ENCODE data around the gene PSIP1.
A peak's percentile ranks its signal among the peaks of the same experiment; 100 is the strongest.
"Not testable (repeated sequence)": the region's sequence is repeated elsewhere in the genome, so short reads cannot be mapped to it uniquely, and the experiment has no call there.

Gene PSIP1

GRCh38 chr9:15430920-15431844 lies 79.6 kb downstream of the PSIP1 start:
- Mint-ChIP-seq H3K36me3 (ENCODE audit: low read depth) (peaks cover 79% of the 10 kb centered on the region), H3K4me3 (no peak overlapping the region), H3K27me3 (no peaks in the 10 kb centered on the region), H3K4me1 (ENCODE audit: low read depth) (peaks cover 49% of the 10 kb centered on the region), H3K9me3 (no peaks in the 10 kb centered on the region), H3K27ac (peak overlapping the region; percentile 63)
- DNase-seq = no peak

DNA sequence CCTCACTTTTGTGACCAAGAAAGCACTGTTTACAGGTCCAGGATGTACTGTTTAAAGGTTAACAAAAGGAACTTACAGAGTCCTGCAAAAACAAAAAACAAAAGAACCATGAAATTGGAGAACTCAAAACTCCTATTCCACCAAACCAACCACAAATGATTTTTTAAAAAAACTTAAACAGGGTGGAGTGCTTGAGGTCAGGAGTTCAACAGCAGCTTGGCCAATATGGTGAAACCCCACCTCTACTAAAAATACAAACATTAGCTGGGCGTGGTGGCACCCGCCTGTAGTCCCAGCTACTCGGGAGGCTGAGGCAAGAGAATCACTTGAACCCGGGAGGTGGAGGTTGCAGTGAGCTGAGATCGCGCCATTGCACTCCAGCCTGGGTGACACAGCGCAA lies 83.1 kb downstream of the PSIP1 start:
- not testable (repeated sequence) for DNase-seq, H3K9me3 Mint-ChIP-seq, H3K27ac Mint-ChIP-seq, H3K27me3 Mint-ChIP-seq, H3K4me3 Mint-ChIP-seq
- Mint-ChIP-seq H3K36me3 (ENCODE audit: low read depth) (peaks cover 77% of the 10 kb centered on the region), H3K4me1 (ENCODE audit: low read depth) (peaks cover 60% of the 10 kb centered on the region)

- Mint-ChIP-seq H3K27ac (no peak overlapping the region), H3K4me3 (no peak overlapping the region), H3K9me3 (no peaks in the 10 kb centered on the region), H3K27me3 (no peaks in the 10 kb centered on the region), H3K36me3 (ENCODE audit: low read depth) (peaks cover 70% of the 10 kb centered on the region), H3K4me1 (ENCODE audit: low read depth) (peaks cover 62% of the 10 kb centered on the region)
- no peak for DNase-seq
These were observed 84.8 kb downstream of the PSIP1 start for GRCh38 chr9:15426019-15426418.

GRCh38 chr9:15423231-15423985 lies 87.4 kb downstream of the PSIP1 start:
- H3K4me3 Mint-ChIP-seq = peak overlapping the region; percentile 94
- peak overlapping the region; percentile 93 for H3K27ac Mint-ChIP-seq
- no peaks in the 10 kb centered on the region for H3K27me3 Mint-ChIP-seq
- peaks cover 44% of the 10 kb centered on the region for H3K36me3 Mint-ChIP-seq (ENCODE audit: low read depth)
- no peak for DNase-seq
- H3K4me1 Mint-ChIP-seq (ENCODE audit: low read depth) = peaks cover 41% of the 10 kb centered on the region
- no peaks in the 10 kb centered on the region for H3K9me3 Mint-ChIP-seq

- H3K4me1 Mint-ChIP-seq (ENCODE audit: low read depth) = peaks cover 38% of the 10 kb centered on the region
- H3K36me3 Mint-ChIP-seq (ENCODE audit: low read depth) = peaks cover 38% of the 10 kb centered on the region
- H3K9me3 Mint-ChIP-seq = no peaks in the 10 kb centered on the region
- DNase-seq = peak; percentile 96
- H3K4me3 Mint-ChIP-seq = peak within 1 kb of the TSS; percentile 94
- no peaks in the 10 kb centered on the region for H3K27me3 Mint-ChIP-seq
- H3K27ac Mint-ChIP-seq = peak within 1 kb of the TSS; percentile 93
These were observed 88.2 kb downstream of the PSIP1 start, which contains the start of gene SNAPC3 for GRCh38 chr9:15422372-15423230. Gene SNAPC3 (plus strand): TSS chr9:15422876. CDS start chr9:15422880, 4 bp downstream.

DNA sequence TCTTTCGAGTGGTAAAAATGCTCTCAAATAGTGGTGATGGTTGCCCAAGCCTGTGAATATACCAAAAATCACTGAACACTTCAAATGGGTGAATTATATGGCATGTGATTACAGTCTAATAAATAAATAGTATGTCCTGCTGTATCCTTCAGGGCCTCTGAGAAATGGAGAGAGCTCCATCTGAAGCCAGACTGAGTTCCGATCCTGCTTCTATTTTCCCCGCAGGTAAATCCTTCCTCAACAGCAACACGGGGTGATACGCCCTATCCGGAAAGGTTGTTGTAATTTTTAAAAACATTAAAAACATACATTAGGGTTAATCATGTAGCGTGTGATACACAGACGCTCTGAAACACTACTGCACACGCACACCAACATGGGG lies 88.8 kb downstream of the PSIP1 start:
- H3K27ac Mint-ChIP-seq = peak overlapping the region; percentile 93
- no peaks in the 10 kb centered on the region for H3K9me3 Mint-ChIP-seq
- peaks cover 36% of the 10 kb centered on the region for H3K4me1 Mint-ChIP-seq (ENCODE audit: low read depth)
- peaks cover 35% of the 10 kb centered on the region for H3K36me3 Mint-ChIP-seq (ENCODE audit: low read depth)
- H3K4me3 Mint-ChIP-seq = peak overlapping the region; percentile 94
- no peak for DNase-seq
- H3K27me3 Mint-ChIP-seq = no peaks in the 10 kb centered on the region

DNA sequence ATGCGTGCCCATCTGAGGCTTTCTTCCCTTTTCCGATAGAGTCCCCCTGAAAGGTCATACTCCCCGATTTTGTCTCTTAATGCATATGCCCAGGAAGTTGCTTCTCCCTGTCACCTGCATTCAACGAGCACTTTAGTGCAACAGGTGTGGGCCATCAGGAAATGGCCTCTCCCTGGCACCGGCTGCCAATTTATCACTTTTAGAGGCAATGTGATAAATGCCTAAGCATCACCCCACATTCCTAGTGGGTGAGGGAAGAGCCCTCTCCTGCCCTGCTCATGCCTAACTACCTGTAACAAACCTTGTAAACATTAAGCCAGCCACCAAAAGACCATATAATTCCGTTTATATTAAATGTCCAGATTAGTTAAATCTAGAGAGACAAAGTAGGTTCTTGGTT lies 89.2 kb downstream of the PSIP1 start:
- Mint-ChIP-seq H3K4me1 (ENCODE audit: low read depth) (peaks cover 33% of the 10 kb centered on the region), H3K4me3 (peak overlapping the region; percentile 94), H3K9me3 (no peaks in the 10 kb centered on the region), H3K36me3 (ENCODE audit: low read depth) (peaks cover 33% of the 10 kb centered on the region), H3K27ac (peak overlapping the region; percentile 93), H3K27me3 (no peaks in the 10 kb centered on the region)
- DNase-seq = no peak

DNA sequence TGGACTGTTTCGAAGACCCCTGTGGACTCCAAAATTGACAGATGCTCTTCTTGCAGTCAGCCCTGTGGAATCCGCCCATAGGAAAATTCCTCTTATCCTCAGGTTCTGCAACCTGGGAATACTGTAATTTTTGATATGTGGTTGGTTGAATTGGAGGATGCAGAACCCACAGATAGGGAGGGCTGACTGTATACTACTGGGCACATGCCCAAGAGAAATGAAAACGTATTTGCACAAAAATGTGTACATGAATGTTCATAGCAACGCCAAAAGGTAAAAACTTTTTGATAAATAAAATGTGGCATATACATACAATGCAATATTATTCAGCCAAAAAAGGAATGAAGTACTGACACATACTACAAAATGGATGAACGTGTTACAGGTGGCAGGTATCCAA lies 90.0 kb downstream of the PSIP1 start:
- Mint-ChIP-seq H3K9me3 (no peaks in the 10 kb centered on the region), H3K4me3 (no peak overlapping the region), H3K27ac (no peak overlapping the region), H3K4me1 (ENCODE audit: low read depth) (peaks cover 27% of the 10 kb centered on the region), H3K36me3 (ENCODE audit: low read depth) (peaks cover 26% of the 10 kb centered on the region), H3K27me3 (no peaks in the 10 kb centered on the region)
- DNase-seq = no peak

DNA sequence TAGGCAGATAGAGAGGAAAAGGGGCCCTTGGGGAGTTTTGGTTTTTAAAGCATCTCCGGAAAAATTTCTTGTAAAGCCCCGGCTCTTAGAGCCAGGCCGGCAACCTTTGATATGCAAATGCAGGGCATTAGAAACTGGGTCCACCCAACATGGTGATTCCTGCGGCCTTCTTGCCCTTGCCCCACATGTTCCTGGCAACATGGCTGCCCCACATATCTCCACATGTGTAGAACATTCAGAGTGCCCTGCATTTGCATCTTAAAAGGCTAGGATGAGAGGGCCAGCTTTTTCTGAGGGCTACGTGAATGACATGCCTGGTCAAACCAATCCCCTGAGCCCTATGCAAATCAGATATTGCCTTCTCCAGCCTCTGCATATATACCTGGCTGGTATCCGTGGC lies 93.1 kb downstream of the PSIP1 start:
- Mint-ChIP-seq H3K36me3 (ENCODE audit: low read depth) (no peaks in the 10 kb centered on the region), H3K27me3 (no peaks in the 10 kb centered on the region), H3K9me3 (no peaks in the 10 kb centered on the region), H3K4me1 (ENCODE audit: low read depth) (peaks cover 8% of the 10 kb centered on the region), H3K27ac (no peak overlapping the region), H3K4me3 (no peak overlapping the region)
- DNase-seq = no peak

DNA sequence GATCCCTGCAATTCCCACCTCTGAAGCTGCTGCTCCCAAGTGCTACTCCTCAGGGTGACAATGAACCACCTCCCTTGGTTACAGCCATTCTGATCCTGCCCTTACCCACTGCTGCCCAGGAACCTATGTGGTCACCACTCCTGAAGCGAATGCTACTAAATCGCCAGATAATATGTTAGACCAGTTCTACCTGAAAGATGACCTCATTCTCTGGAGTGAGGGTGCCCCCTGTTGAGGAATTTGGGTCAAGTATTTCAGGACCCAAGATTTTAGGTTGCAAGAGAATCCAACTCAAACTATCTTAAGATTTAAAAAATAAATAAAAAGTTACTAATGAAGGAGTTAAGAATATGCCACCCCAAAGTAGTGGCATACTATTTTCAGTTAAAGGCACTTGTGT lies 93.9 kb downstream of the PSIP1 start:
- H3K36me3 Mint-ChIP-seq (ENCODE audit: low read depth) = no peaks in the 10 kb centered on the region
- H3K27me3 Mint-ChIP-seq = no peaks in the 10 kb centered on the region
- H3K4me1 Mint-ChIP-seq (ENCODE audit: low read depth) = peaks cover 2% of the 10 kb centered on the region
- no peaks in the 10 kb centered on the region for H3K9me3 Mint-ChIP-seq
- no peak overlapping the region for H3K4me3 Mint-ChIP-seq
- H3K27ac Mint-ChIP-seq = no peak overlapping the region
- peak; percentile 40 for DNase-seq
